CD4-positive, alpha-beta T cell treated with Interleukin-17A for 4 hours (primary cell): Measurements from ENCODE around the gene BMX.

ENCODE experiments used
- DNase-seq: peaks from one replicate; pipeline ENCODE4 v3.0.0-alpha.2; 2020; ENCODE audit warnings: mixed read lengths

BMX gene

DNA sequence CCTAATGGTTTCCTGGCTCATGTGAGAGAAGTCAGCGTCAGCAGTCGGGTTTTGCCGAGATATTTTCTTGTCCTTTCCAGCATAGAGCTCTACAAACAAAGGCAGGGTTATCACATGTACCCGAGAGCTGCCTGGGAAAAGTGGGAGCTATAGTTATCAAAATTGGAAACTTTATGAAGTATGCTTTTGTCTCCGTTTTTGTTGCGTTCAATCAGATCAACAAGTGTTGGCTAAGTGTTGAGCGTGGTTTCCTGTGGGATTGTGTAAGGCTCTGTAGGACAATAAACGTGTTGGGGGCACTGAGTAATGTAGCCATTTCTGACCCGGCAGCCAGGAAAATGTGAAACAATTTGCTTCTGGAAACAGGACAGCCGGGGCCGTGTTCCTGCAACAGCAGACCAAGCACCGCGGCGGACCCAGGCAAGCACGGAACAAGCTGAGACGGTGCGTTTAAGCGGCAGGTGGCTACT lies at the start of gene BMX:
Gene BMX (plus strand): TSS at position 311 of the 470 bp plus-strand sequence. CDS start 7,547 bp downstream, outside the sequence.
- DNase-seq, result no peak

DNA sequence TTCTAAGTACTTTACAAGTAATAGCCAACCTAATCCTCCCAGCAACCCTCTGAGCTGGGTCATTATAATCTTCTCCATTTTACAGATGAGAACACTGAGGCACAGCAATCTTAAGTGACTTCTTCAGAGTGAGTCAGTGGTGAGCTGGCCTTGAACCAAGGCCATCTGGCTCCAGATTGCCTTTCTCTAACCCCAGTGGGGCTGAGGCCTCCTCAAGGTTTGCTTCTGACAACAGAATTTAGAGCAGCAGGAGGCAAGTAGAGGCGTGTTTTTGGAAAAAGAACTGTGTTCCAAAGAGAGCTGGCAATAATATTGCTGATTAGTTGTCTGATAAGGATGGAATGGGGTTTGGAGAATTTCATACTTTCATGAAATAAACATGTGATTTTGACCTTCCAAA lies 48.7 kb upstream of the BMX start:
- no peak for DNase-seq

DNA sequence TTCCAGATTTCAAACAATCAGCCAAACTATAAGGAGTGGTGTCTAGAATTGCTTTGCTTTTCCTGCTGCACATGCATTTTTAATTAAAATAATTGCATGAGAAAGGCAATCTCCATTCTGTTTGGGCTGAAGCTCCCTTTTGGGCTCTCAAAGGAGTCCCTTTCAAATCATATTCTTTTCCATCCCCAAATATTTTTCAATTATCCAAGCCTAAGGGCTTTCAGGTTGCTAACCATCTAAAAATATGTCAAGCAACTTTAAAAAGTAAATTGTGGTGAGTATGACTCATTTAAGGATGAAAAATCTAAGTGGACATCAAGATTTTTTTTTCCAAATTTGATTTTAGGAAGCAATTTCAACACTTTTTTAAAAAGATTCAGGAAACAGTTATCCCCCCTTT lies 35.9 kb upstream of the BMX start:
- DNase-seq, result no peak

DNA sequence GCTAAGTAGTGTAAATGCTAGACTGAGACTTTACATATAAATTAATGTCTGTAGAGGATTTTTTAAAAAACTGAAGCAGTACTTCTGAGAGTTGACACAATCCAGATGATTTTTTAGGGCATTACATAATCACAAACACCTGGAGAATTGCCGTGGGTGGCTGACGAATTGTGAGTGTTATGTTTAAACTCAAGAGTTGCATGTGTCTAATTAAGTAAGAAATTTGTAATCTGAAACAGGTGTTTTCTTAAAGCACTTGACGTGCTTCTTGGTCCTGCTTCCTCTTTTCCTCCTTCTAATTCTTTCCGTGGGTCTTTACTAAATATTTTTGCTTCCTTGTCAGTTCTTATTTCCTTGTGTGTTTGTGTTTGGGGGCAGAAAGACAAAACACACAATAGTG lies 35.3 kb upstream of the BMX start:
- DNase-seq, result no peak

- no peak for DNase-seq
Observed at GRCh38 chrX:15465896-15466651, 34.5 kb upstream of the BMX start.

- no peak for DNase-seq
Observed at GRCh38 chrX:15468036-15468435, 32.6 kb upstream of the BMX start.

GRCh38 chrX:15469613-15470012 lies 31.0 kb upstream of the BMX start:
- no peak for DNase-seq

GRCh38 chrX:15471028-15471427 lies 29.6 kb upstream of the BMX start:
- peak; percentile 58 for DNase-seq

DNA sequence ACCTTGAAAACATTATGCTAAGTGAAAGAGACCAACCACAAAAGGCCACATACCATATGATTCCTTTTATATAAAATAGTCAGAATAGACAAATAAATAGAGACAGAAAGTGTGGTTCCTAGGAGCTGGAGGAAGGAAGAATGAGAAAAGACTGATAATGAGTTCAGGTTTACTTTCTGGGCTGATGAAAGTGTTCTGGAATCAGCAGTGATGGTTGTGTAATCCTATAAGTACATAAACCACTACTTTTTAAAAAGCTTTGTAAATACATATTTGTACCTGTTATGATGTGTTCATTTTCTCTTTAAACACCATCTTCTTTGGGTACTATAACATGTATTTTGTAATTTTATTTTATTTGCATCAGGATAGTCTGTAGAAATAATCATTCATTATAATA lies 28.1 kb upstream of the BMX start:
- DNase-seq, result no peak

DNA sequence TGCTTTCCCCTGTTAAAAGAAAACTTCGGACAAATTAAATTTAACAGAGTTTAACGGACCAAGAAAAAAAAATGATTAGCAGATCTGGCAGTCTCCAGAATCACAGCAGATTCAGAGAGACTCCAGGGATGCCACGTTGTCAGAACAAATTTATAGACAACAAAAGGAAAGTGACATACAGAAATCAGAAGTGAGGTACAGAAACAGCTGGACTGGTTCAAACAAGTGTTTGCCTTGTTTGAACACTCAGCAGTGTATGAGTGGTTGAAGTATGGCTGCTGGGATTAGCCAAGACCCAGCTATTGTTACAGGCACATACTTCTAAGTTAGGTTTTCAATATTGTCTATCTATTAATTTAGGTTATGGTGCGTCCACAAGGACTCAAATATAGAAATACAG lies 26.6 kb upstream of the BMX start:
- DNase-seq, result no peak

- DNase-seq, result no peak
Observed at GRCh38 chrX:15475021-15475420, 25.6 kb upstream of the BMX start.

GRCh38 chrX:15475486-15475885 lies 25.1 kb upstream of the BMX start:
- no peak for DNase-seq

GRCh38 chrX:15483891-15484290 lies 16.7 kb upstream of the BMX start:
- DNase-seq, result no peak

DNA sequence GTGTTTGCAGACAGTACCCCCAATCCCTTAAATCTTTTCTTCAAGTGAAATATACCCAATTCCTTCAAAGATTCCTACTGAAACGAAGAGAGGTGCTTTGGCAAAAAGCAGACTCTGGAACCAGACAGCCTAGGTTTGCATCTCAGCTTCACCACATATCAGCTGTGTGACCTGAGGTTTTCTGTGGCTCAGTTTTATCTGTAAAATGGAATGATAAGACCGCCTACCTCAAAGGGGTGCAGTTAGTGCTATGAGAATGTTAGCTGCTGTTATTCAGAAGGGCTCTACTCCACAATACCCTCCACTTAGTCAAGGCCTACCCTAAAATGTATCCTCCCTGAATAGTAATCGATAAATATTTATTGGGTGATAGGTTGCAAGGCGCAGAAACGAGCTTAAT lies 8.1 kb upstream of the BMX start:
- DNase-seq, result no peak

GRCh38 chrX:15493118-15493962 lies 7.3 kb upstream of the BMX start, which contains the start of gene PIR:
TSS of gene PIR (minus strand) at chrX:15493333. CDS start at chrX:15491257, 2,076 bp downstream.
- DNase-seq, result peak; percentile 61

- no peak for DNase-seq
Observed at GRCh38 chrX:15495801-15496200, 4.8 kb upstream of the BMX start.

GRCh38 chrX:15496824-15497223 lies 3.8 kb upstream of the BMX start:
- no peak for DNase-seq

DNA sequence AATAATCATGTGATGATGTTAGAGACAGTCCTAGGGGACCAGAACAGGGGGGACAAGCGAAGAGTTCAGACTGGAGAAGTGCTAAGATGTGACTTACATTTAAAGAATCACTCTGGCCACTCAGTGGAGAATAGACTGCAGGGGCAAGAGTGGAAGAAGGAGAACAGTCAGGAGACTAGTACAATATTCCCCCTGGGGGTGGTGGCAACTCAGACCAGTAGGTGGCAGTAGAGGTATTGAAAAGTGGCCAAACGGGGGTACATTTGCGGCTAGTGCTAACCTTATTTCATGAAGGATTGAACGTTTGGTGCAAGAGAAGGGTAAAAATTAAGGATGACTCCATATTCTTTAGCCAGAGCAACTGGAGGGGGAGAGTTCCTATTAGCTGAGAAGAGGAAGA lies 2.7 kb upstream of the BMX start:
- peak; percentile 58 for DNase-seq

GRCh38 chrX:15498741-15499140 lies 1.9 kb upstream of the BMX start:
- DNase-seq, result no peak

- DNase-seq, result no peak
Observed at GRCh38 chrX:15499976-15500375, 631 bp upstream of the BMX start.

- no peak for DNase-seq
Observed at GRCh38 chrX:15501506-15501905, 899 bp downstream of the BMX start.

DNA sequence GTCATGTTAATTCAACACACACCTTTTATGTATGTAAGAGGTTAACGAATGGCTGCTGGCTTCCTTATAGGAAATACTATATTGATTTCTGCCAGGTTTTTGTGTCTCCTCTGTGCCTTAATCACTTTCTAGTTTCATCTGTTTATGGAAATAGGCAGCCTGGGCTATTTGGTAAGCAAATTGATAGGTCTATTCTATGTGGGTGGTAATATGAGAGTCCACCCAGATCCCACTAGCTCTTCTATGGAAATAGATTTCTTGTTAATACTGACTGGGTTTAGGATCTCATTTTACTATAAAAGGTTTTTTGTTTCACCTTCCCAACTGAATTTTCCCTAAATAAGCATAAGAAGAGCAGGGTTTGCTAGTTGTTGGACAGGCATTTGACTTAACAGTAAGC lies 4.1 kb downstream of the BMX start:
- no peak for DNase-seq

DNA sequence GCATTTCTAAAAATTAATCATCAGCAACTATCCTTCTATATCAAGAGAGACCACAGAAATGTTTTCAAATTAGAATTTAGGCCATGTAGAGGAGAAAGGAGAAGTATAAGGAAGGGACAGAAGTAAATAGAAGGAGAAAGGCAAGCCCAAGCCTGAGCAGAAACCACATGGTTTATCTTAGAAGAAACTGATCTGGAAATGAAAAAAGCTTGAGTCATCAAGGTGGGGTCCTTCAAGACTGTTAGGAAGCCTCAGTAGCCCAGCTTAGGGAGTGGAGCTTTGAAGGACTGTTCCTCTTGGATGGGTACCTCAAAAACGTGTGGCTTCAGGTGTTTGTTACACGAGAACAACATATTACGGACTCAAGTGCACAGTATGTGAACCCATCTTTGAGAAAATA lies 4.5 kb downstream of the BMX start:
- no peak for DNase-seq

DNA sequence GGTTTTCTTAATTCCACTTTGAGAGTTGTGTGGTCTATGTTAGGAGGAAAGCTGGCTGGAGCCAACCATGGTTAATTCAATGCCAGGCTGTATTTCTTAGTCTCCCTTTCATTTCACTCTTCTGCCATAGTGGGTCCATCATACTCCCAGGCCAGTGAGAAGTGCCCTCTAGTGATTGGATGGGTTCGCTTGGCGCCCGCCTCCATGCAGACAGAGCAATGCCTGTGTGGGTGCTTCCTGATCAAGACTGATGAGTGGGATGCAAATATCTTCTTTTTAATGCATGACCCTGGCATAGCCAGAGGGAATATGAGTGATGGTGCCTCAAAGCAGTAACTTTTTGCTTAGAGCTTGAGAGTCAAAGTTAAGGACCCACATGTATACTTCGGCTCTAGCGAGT lies 6.4 kb downstream of the BMX start:
- no peak for DNase-seq
